Trophoblast cell (in vitro differentiated cells and primary cell): Measurements from ENCODE around the gene RAD51B.
A peak's percentile ranks its signal among the peaks of the same experiment; 100 is the strongest.

Experiments used
- DNase-seq, 2 donors: peaks; one replicate each; pipeline ENCODE4 v3.0.0-alpha.2; 2016
- H2AFZ ChIP-seq: 2 replicates; pipeline ENCODE4 v1.6.1; 2013; ENCODE audit warnings: low read length, moderate library complexity, mild to moderate bottlenecking; ENCODE audit not compliant: insufficient read depth, poor library complexity
- H2AK5ac ChIP-seq: 2 replicates; pipeline ENCODE4 v1.6.1; 2013; ENCODE audit warnings: mild to moderate bottlenecking, low read length
- H2BK120ac ChIP-seq: 2 replicates; pipeline ENCODE4 v1.6.1; 2013; ENCODE audit warnings: low read length, mild to moderate bottlenecking, moderate library complexity; ENCODE audit not compliant: insufficient read depth, poor library complexity
- H2BK12ac ChIP-seq: 2 replicates; pipeline ENCODE4 v1.6.1; 2013; ENCODE audit warnings: mild to moderate bottlenecking, low read length, moderate library complexity
- H2BK5ac ChIP-seq: 2 replicates; pipeline ENCODE4 v1.6.1; 2013; ENCODE audit warnings: low read length, low read depth, moderate library complexity, mild to moderate bottlenecking; ENCODE audit not compliant: poor library complexity
- H3K14ac ChIP-seq: 2 replicates; pipeline ENCODE4 v1.6.1; 2013; ENCODE audit warnings: mild to moderate bottlenecking, low read length
- H3K18ac ChIP-seq: 2 replicates; pipeline ENCODE4 v1.6.1; 2013; ENCODE audit warnings: mild to moderate bottlenecking, low read length
- H3K23ac ChIP-seq: 2 replicates; pipeline ENCODE4 v1.6.1; 2013; ENCODE audit warnings: low read length
- H3K27ac ChIP-seq: 2 replicates; pipeline ENCODE4 v1.5.1; 2013; ENCODE audit warnings: low read depth, mild to moderate bottlenecking, inconsistent platforms, low read length, moderate library complexity
- H3K27me3 ChIP-seq: 2 replicates; pipeline ENCODE4 v1.6.1; 2013; ENCODE audit warnings: inconsistent platforms, mild to moderate bottlenecking, low read length, moderate library complexity; ENCODE audit not compliant: insufficient read depth
- H3K36me3 ChIP-seq, 2 experiments: 1 replicate in 1 of 2; 2 replicates in 1 of 2; pipeline ENCODE4 v1.6.1; 2013; ENCODE audit warnings: low read length in 2 of 2, mild to moderate bottlenecking in 2 of 2, moderate library complexity in 1 of 2; ENCODE audit not compliant: insufficient read depth in 2 of 2, control insufficient read depth in 1 of 2
- H3K4ac ChIP-seq: 2 replicates; pipeline ENCODE4 v1.6.1; 2013; ENCODE audit warnings: low read depth, mild to moderate bottlenecking, low read length, moderate library complexity
- H3K4me1 ChIP-seq, 2 experiments: 1 replicate in 1 of 2; 2 replicates in 1 of 2; pipeline ENCODE4 v1.6.1; 2013; ENCODE audit warnings: low read length in 2 of 2, mild to moderate bottlenecking in 2 of 2, moderate library complexity in 1 of 2; ENCODE audit not compliant: insufficient read depth in 2 of 2, control insufficient read depth in 1 of 2
- H3K4me2 ChIP-seq: 2 replicates; pipeline ENCODE4 v1.6.1; 2013; ENCODE audit warnings: inconsistent platforms, mild to moderate bottlenecking, low read length, moderate library complexity
- H3K4me3 ChIP-seq: 2 replicates; pipeline ENCODE4 v1.5.1; 2013; ENCODE audit warnings: mild to moderate bottlenecking, low read depth, low read length, inconsistent platforms
- H3K79me1 ChIP-seq: one replicate; pipeline ENCODE4 v1.6.1; 2013; ENCODE audit warnings: low read length
- H3K79me2 ChIP-seq: 2 replicates; pipeline ENCODE4 v1.6.1; 2013; ENCODE audit warnings: low read length, mild to moderate bottlenecking; ENCODE audit not compliant: control insufficient read depth, insufficient read depth, poor library complexity
- H3K9ac ChIP-seq: 2 replicates; pipeline ENCODE4 v1.6.1; 2013; ENCODE audit warnings: mild to moderate bottlenecking, low read length
- H3K9me3 ChIP-seq: 2 replicates; pipeline ENCODE4 v1.6.1; 2013; ENCODE audit warnings: low read depth, mild to moderate bottlenecking, control low read depth, inconsistent platforms, low read length; ENCODE audit not compliant: insufficient read depth
- H4K12ac ChIP-seq: 2 replicates; pipeline ENCODE4 v1.6.1; 2013; ENCODE audit warnings: low read depth, mild to moderate bottlenecking, low read length, moderate library complexity
- H4K8ac ChIP-seq: 2 replicates; pipeline ENCODE4 v1.6.1; 2013; ENCODE audit warnings: low read depth, mild to moderate bottlenecking, low read length, moderate library complexity
- H4K91ac ChIP-seq: one replicate; pipeline ENCODE4 v1.6.1; 2013; ENCODE audit warnings: low read depth, mild to moderate bottlenecking, low read length, moderate library complexity
- WGBS: extraction: QIAGEN DNeasy Blood & Tissue Kit; methylation state at CpG from one replicate; pipeline ENCODE4 v1.1.7; 2013; ENCODE audit warnings: missing lambda C conversion rate; ENCODE audit not compliant: insufficient read length, insufficient coverage; ENCODE audit errors: extremely low coverage; 5-methylcytosine and 5-hydroxymethylcytosine counted together

The RAD51B gene

GRCh38 chr14:68577802-68578541, 758.4 kb downstream of the RAD51B start:
- H3K79me1 ChIP-seq: peaks cover 51% of the 10 kb centered on the region
- no CpG with 5 or more reads among the region's 16 CpGs for WGBS
- no peak overlapping the region for H2AFZ ChIP-seq
- H3K9ac ChIP-seq: no peak overlapping the region
- peak overlapping the region; percentile 93 for H3K14ac ChIP-seq
- peak overlapping the region; percentile 99 for H4K91ac ChIP-seq
- H3K27ac ChIP-seq: peak overlapping the region; percentile 97
- H3K79me2 ChIP-seq: peaks cover 2% of the 10 kb centered on the region
- H3K27me3 ChIP-seq: no peaks in the 10 kb centered on the region
- peaks cover 2% of the 10 kb centered on the region for H3K9me3 ChIP-seq
- no peaks in the 10 kb centered on the region for H3K36me3 ChIP-seq
- H2BK5ac ChIP-seq: peak overlapping the region; percentile 98
- H2AK5ac ChIP-seq: peak overlapping the region; percentile 94
- no peak overlapping the region for H3K4me3 ChIP-seq
- H2BK12ac ChIP-seq: peak overlapping the region; percentile 98
- DNase-seq: peak; percentile 96 to 99
- peak overlapping the region; percentile 82 for H4K8ac ChIP-seq
- no peak overlapping the region for H3K23ac ChIP-seq
- H3K4ac ChIP-seq: no peak overlapping the region
- H4K12ac ChIP-seq: no peak overlapping the region
- peak overlapping the region; percentile 88 for H3K18ac ChIP-seq
- H2BK120ac ChIP-seq: peak overlapping the region; percentile 96
- H3K4me2 ChIP-seq: no peak overlapping the region
- peaks cover 15 to 27% of the 10 kb centered on the region in 2 experiments for H3K4me1 ChIP-seq

DNA sequence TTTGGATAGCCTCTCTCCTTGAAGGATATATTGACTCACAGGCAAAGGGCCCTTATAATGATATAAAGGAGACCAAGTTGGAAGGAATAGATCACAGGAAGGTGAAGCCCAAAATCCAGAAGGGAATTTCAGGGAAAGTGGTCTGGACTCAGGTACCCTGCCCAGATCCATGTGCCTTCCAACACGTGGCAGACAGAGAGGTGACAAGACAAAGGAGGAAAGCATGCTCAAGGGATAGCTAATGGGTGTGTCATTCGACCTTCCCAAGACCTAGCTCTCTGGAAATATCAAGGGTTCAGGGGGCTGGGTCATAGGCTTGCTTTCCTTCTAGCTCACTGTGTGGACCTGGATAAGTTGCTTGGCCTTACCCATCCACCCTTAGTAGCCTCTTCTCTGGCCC, 759.0 kb downstream of the RAD51B start:
- peak overlapping the region; percentile 66 for H2BK12ac ChIP-seq

DNA sequence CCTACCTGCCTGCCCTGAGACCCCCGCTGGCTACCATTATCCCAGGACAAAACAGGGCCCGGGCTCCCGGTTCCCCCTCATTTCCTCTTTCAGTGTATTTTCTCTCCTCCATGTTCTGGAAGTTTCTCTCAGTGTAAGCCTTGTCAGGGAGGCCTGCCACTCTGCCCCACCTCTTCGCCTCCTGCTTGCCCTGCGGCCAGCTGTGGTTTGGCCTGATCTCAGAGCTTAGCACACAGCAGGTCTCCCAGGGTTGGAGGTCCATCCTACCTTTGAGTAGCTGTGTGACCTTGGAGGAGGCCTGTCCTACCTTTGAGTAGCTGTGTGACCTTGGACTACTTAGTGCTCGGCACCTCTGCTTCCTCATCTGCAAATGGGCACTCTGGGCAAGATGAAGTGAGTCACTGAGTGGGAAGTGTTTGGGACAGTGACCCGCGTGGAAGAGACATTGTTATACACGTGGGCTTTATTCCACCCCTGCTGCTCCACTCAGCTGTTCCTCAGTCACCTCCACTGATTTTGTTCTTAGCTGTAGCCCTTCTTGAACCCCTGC, 760.6 kb downstream of the RAD51B start:
- H2AK5ac ChIP-seq: peak overlapping the region; percentile 71
- H2BK120ac ChIP-seq: peak overlapping the region; percentile 67
- peak overlapping the region; percentile 4 for H2BK5ac ChIP-seq
- no peak for DNase-seq
- WGBS: no CpG with 5 or more reads among the region's 9 CpGs
- peaks cover 15 to 27% of the 10 kb centered on the region in 2 experiments for H3K4me1 ChIP-seq
- H3K23ac ChIP-seq: no peak overlapping the region
- H3K9me3 ChIP-seq: peaks cover 5% of the 10 kb centered on the region
- H2BK12ac ChIP-seq: peak overlapping the region; percentile 86
- no peak overlapping the region for H4K12ac ChIP-seq
- H3K27me3 ChIP-seq: no peaks in the 10 kb centered on the region
- no peak overlapping the region for H2AFZ ChIP-seq
- H3K79me1 ChIP-seq: peaks cover 50% of the 10 kb centered on the region
- peak overlapping the region; percentile 9 for H3K4ac ChIP-seq
- H4K8ac ChIP-seq: peak overlapping the region; percentile 44
- H3K4me2 ChIP-seq: no peak overlapping the region
- peak overlapping the region; percentile 52 for H3K14ac ChIP-seq
- H3K18ac ChIP-seq: peak overlapping the region; percentile 32
- no peaks in the 10 kb centered on the region for H3K36me3 ChIP-seq
- no peak overlapping the region for H3K27ac ChIP-seq
- H3K4me3 ChIP-seq: no peak overlapping the region
- H4K91ac ChIP-seq: peak overlapping the region; percentile 85
- H3K79me2 ChIP-seq: peaks cover 2% of the 10 kb centered on the region
- no peak overlapping the region for H3K9ac ChIP-seq

More for the DNA sequence above, 759.0 kb downstream of the RAD51B start:
- Histone ChIP-seq H2AK5ac (peak overlapping the region; percentile 7), H2BK120ac (peak overlapping the region; percentile 44), H4K91ac (peak overlapping the region; percentile 68), H3K27me3 (no peaks in the 10 kb centered on the region), H3K18ac (peak overlapping the region; percentile 17), H3K23ac (no peak overlapping the region), H3K9ac (no peak overlapping the region), H3K4ac (no peak overlapping the region), H2AFZ (no peak overlapping the region), H3K79me2 (peaks cover 2% of the 10 kb centered on the region), H4K12ac (no peak overlapping the region), H3K36me3 (no peaks in the 10 kb centered on the region), H3K79me1 (peaks cover 48% of the 10 kb centered on the region), H3K4me3 (no peak overlapping the region), H3K9me3 (peaks cover 4% of the 10 kb centered on the region), H3K4me1 (peaks cover 15 to 27% of the 10 kb centered on the region in 2 experiments), H2BK5ac (peak overlapping the region; percentile 44), H4K8ac (no peak overlapping the region), H3K14ac (peak overlapping the region; percentile 3), H3K4me2 (no peak overlapping the region), H3K27ac (peak overlapping the region; percentile 66)
- no peak for DNase-seq
- WGBS: no CpG with 5 or more reads among the region's 2 CpGs

DNA sequence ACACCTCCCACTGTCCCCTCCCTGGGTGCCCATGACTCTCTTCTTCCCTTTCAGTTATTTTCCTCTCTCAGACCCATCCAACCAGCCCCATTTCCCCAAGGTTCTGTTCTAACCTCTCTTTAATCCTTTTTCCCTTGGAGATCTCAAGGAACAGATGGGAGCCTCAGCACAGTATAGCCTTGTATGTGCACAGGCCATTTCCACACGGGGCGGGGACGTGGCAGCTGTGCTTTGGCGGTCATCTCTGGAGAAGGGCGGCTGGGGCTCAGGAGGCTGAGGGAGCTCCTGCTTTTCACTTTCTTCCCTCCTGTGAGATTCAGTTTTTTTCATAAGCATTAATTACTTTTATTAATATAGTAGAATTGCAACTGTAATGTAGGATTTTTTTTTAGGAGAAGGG, 761.1 kb downstream of the RAD51B start:
- H3K9me3 ChIP-seq: peaks cover 5% of the 10 kb centered on the region
- no peak overlapping the region for H3K9ac ChIP-seq
- no peak overlapping the region for H2BK5ac ChIP-seq
- no peak for DNase-seq
- no peak overlapping the region for H3K4ac ChIP-seq
- WGBS: no CpG with 5 or more reads among the region's 5 CpGs
- no peak overlapping the region for H2AFZ ChIP-seq
- peaks cover 2% of the 10 kb centered on the region for H3K79me2 ChIP-seq
- H3K27me3 ChIP-seq: no peaks in the 10 kb centered on the region
- H3K4me2 ChIP-seq: no peak overlapping the region
- H3K18ac ChIP-seq: peak overlapping the region; percentile 32
- peak overlapping the region; percentile 86 for H2BK12ac ChIP-seq
- H3K23ac ChIP-seq: no peak overlapping the region
- H3K79me1 ChIP-seq: peaks cover 49% of the 10 kb centered on the region
- peak overlapping the region; percentile 67 for H2BK120ac ChIP-seq
- H4K8ac ChIP-seq: no peak overlapping the region
- peaks cover 20 to 25% of the 10 kb centered on the region in 2 experiments for H3K4me1 ChIP-seq
- H3K36me3 ChIP-seq: no peaks in the 10 kb centered on the region
- no peak overlapping the region for H3K27ac ChIP-seq
- H3K14ac ChIP-seq: peak overlapping the region; percentile 52
- no peak overlapping the region for H3K4me3 ChIP-seq
- H2AK5ac ChIP-seq: peak overlapping the region; percentile 71
- H4K12ac ChIP-seq: no peak overlapping the region
- H4K91ac ChIP-seq: peak overlapping the region; percentile 85
